ENCODE data around the gene PLA2G4C. TPM values are rescaled to one million over a fixed set of nuclear protein-coding genes. Genes with fewer than 3 reads are reported as not detected.

The PLA2G4C gene
- total and polyA plus RNA-seq, 2 of the 8 experiments (the other 6 are each of a cell fraction or from before 2014, with no cell fraction given), result 14.9 to 20.5 TPM

DNA sequence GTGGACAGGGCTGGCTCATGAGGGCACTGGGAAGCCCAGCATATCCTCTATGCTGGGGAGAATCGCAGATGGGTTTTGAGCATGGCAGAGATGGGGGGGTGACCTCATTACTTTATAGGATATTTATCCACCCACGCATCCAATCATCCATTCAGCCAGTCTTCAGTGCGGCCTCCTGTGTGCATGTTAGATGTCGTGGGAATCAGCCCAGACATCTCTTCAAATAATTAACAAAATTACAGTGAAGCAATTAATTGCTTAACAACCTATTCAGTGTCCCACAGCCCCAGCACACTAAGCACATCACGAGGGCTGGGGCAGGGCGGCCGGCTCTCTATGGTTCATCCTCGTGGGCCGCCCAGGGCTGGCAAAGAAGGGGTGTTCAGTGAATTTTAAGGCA is 38.0 kb upstream of the PLA2G4C start (continued):
- TF ChIP-seq, protein P1, sequence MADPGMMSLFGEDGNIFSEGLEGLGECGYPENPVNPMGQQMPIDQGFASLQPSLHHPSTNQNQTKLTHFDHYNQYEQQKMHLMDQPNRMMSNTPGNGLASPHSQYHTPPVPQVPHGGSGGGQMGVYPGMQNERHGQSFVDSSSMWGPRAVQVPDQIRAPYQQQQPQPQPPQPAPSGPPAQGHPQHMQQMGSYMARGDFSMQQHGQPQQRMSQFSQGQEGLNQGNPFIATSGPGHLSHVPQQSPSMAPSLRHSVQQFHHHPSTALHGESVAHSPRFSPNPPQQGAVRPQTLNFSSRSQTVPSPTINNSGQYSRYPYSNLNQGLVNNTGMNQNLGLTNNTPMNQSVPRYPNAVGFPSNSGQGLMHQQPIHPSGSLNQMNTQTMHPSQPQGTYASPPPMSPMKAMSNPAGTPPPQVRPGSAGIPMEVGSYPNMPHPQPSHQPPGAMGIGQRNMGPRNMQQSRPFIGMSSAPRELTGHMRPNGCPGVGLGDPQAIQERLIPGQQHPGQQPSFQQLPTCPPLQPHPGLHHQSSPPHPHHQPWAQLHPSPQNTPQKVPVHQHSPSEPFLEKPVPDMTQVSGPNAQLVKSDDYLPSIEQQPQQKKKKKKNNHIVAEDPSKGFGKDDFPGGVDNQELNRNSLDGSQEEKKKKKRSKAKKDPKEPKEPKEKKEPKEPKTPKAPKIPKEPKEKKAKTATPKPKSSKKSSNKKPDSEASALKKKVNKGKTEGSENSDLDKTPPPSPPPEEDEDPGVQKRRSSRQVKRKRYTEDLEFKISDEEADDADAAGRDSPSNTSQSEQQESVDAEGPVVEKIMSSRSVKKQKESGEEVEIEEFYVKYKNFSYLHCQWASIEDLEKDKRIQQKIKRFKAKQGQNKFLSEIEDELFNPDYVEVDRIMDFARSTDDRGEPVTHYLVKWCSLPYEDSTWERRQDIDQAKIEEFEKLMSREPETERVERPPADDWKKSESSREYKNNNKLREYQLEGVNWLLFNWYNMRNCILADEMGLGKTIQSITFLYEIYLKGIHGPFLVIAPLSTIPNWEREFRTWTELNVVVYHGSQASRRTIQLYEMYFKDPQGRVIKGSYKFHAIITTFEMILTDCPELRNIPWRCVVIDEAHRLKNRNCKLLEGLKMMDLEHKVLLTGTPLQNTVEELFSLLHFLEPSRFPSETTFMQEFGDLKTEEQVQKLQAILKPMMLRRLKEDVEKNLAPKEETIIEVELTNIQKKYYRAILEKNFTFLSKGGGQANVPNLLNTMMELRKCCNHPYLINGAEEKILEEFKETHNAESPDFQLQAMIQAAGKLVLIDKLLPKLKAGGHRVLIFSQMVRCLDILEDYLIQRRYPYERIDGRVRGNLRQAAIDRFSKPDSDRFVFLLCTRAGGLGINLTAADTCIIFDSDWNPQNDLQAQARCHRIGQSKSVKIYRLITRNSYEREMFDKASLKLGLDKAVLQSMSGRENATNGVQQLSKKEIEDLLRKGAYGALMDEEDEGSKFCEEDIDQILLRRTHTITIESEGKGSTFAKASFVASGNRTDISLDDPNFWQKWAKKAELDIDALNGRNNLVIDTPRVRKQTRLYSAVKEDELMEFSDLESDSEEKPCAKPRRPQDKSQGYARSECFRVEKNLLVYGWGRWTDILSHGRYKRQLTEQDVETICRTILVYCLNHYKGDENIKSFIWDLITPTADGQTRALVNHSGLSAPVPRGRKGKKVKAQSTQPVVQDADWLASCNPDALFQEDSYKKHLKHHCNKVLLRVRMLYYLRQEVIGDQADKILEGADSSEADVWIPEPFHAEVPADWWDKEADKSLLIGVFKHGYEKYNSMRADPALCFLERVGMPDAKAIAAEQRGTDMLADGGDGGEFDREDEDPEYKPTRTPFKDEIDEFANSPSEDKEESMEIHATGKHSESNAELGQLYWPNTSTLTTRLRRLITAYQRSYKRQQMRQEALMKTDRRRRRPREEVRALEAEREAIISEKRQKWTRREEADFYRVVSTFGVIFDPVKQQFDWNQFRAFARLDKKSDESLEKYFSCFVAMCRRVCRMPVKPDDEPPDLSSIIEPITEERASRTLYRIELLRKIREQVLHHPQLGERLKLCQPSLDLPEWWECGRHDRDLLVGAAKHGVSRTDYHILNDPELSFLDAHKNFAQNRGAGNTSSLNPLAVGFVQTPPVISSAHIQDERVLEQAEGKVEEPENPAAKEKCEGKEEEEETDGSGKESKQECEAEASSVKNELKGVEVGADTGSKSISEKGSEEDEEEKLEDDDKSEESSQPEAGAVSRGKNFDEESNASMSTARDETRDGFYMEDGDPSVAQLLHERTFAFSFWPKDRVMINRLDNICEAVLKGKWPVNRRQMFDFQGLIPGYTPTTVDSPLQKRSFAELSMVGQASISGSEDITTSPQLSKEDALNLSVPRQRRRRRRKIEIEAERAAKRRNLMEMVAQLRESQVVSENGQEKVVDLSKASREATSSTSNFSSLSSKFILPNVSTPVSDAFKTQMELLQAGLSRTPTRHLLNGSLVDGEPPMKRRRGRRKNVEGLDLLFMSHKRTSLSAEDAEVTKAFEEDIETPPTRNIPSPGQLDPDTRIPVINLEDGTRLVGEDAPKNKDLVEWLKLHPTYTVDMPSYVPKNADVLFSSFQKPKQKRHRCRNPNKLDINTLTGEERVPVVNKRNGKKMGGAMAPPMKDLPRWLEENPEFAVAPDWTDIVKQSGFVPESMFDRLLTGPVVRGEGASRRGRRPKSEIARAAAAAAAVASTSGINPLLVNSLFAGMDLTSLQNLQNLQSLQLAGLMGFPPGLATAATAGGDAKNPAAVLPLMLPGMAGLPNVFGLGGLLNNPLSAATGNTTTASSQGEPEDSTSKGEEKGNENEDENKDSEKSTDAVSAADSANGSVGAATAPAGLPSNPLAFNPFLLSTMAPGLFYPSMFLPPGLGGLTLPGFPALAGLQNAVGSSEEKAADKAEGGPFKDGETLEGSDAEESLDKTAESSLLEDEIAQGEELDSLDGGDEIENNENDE (IDR thresholded peaks at IDR 0.05; ENCODE audit: insufficient replicate concordance, low read length), result no peak
- TF ChIP-seq KDM5A (IDR thresholded peaks at IDR 0.05; ENCODE audit: low read length) (no peak), EP300 (IDR thresholded peaks at IDR 0.05; ENCODE audit: borderline replicate concordance in 1 of 2, low read depth in 2 of 2, low read length in 2 of 2) (no peak), SAP30 (IDR thresholded peaks at IDR 0.05; ENCODE audit: insufficient read depth, insufficient replicate concordance, low read length) (no peak), HDAC2 (IDR thresholded peaks at IDR 0.05; ENCODE audit: borderline replicate concordance in 1 of 2, low read depth in 2 of 2, low read length in 2 of 2) (no peak), BCL11A (IDR thresholded peaks at IDR 0.05; ENCODE audit: low read depth in 2 of 2, low read length in 2 of 2) (no peak), RAD21 (IDR thresholded peaks at IDR 0.05 in 1 of 2, conservative IDR thresholded peaks at IDR 0.05 in 1 of 2; ENCODE audit: low read depth in 2 of 2, low read length in 2 of 2) (no peak), TAF1 (IDR thresholded peaks at IDR 0.05; ENCODE audit: low read depth, low read length) (no peak), SP1 (IDR thresholded peaks at IDR 0.05; ENCODE audit: low read depth, low read length) (no peak)
